Measurements from ENCODE around the gene METTL13. TPM values are rescaled to one million over a fixed set of nuclear protein-coding genes. Genes with fewer than 3 reads are reported as not detected.

The METTL13 gene, protein sequence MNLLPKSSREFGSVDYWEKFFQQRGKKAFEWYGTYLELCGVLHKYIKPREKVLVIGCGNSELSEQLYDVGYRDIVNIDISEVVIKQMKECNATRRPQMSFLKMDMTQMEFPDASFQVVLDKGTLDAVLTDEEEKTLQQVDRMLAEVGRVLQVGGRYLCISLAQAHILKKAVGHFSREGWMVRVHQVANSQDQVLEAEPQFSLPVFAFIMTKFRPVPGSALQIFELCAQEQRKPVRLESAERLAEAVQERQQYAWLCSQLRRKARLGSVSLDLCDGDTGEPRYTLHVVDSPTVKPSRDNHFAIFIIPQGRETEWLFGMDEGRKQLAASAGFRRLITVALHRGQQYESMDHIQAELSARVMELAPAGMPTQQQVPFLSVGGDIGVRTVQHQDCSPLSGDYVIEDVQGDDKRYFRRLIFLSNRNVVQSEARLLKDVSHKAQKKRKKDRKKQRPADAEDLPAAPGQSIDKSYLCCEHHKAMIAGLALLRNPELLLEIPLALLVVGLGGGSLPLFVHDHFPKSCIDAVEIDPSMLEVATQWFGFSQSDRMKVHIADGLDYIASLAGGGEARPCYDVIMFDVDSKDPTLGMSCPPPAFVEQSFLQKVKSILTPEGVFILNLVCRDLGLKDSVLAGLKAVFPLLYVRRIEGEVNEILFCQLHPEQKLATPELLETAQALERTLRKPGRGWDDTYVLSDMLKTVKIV
- 38.4 to 45.9 TPM (median 45.1 TPM) in 5 replicates for total RNA-seq (2022; extraction: Qiagen RNA extraction; ENCODE audit: low read depth)

DNA sequence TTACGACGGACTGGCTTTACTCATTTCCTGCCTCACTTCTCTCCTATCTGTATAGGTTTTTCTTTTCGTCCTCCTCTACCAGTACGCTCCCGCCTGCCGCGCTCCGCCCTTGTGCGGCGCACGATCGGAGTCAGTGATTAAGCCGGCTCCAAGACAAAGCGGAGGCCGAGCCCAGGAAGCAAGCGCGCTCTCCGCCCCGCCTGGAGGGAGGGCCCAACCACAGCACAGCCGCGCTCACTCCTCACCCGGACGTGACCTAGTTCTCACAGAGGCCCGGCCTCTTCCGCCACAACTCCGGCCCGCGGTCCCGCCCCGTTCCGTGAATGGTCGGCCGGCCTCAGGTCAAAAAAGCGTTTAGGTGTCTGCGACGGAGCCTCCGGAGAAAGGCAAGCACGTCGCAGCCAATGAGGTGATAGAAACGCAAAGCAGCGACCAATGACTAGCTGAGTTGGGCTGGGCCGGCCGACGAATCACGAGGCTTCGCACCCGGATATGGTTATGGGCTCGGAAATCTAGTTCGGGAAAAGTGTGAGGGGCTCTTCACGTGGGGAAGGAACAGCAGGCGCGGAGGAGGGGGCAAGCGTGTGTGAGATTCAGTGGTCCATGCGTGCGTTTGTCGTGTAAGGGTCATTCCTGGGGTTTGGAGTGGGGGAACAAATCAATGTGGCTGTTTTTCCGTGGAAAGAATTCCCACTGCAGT lies at the start of gene METTL13:
METTL13 (plus strand) TSS at position 485 of the 700 bp plus-strand sequence. CDS start 308 bp downstream, outside the sequence.

GRCh38 chr1:171741872-171742576 lies 39.4 kb upstream of the METTL13 start, which contains the start of gene VAMP4:
TSS of gene VAMP4 (minus strand) at chr1:171742065. CDS start at chr1:171738414, 3,651 bp downstream.

DNA sequence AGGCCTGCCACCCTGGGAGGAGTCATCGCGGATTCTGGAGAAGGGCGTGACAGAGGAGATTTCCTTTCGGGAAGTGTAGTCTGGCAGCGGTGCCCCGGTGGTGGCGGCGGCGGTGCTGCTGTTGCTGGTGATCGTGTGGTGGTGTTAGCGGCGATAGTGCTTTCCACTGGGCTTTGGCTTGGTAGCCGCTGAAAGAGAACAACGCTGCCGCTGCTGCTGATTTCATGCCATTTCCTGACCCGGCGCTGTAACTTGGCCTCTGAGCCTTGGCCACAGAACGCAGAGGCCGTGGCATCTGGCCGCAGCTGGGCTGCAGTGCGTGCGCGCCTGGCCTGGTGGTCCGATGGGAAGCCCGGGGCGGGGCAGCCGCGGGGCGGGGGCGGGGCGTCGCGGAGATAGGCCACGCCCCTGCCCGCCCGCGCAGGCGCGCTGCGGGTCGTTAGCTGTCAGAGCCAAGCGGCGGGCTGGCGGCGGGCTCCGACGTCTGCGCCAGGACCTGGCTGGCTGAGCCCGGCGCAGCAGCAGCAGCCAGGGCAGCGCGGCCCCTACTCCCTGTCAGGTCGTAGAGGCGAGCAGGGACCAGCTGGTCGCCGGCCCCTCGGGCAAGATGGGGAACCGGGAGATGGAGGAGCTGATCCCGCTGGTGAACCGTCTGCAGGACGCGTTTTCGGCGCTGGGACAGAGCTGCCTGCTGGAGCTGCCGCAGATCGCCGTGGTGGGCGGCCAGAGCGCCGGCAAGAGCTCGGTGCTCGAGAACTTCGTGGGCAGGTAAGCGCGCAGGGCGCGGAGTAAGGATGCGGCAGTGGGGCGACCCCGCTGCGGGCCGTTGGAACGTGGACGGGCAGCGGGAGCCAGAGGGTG lies 59.8 kb downstream of the METTL13 start, which contains the start of gene DNM3:
DNM3 (plus strand) TSS at position 449 of the 861 bp plus-strand sequence; CDS start at position 608, 159 bp downstream.

Other genes with a start within 250 kb of the METTL13 start
- gene MYOCOS, start 159.4 kb upstream of the METTL13 start, total RNA-seq (2022; extraction: Qiagen RNA extraction; ENCODE audit: low read depth): not detected in 5 replicates
- not detected in 5 replicates for gene MYOC, start 129.0 kb upstream of the METTL13 start, total RNA-seq (2022; extraction: Qiagen RNA extraction; ENCODE audit: low read depth)
- 3.3 to 5.1 TPM (median 4.1 TPM) in 5 replicates for gene VAMP4, start 39.6 kb upstream of the METTL13 start, total RNA-seq (2022; extraction: Qiagen RNA extraction; ENCODE audit: low read depth)
- gene DNM3, start 59.8 kb downstream of the METTL13 start, total RNA-seq (2022; extraction: Qiagen RNA extraction; ENCODE audit: low read depth): 0.27 to 0.80 TPM (median 0.62 TPM) in 5 replicates

Data from A549 treated with GW870086 at 1 μM for 4 hours (cell line).